Spleen (tissue), 7 donors: Measurements from ENCODE around the gene EIF2AK3.

Experiments
- CTCF ChIP-seq, 11 experiments: fragments of 200-600 bp in 7 of 11; fragments of 450-650 bp in 4 of 11; sonication (generic) in 4 of 11; IDR thresholded peaks in 8 of 11; conservative IDR thresholded peaks in 3 of 11; 1 replicate in 7 of 11; 2 replicates in 4 of 11; pipeline versions ENCODE4 v1.4.0 to v1.8.0; 2016 to 2021; ENCODE audit warnings: antibody characterized with exemption in 11 of 11, inconsistent platforms in 4 of 11, mild to moderate bottlenecking in 1 of 11
- POLR2A ChIP-seq, 3 donors: fragments of 450-650 bp; IDR thresholded peaks; one replicate each; pipeline ENCODE4 v1.5.1; 2017; ENCODE audit warnings: antibody characterized with exemption in 3 of 3, mild to moderate bottlenecking in 1 of 3
- POLR2AphosphoS5 ChIP-seq, 3 donors: sonication (generic); formaldehyde crosslinking; IDR thresholded peaks; one replicate each; pipeline ENCODE4 v1.5.1; 2017; ENCODE audit warnings: antibody characterized with exemption in 3 of 3
- donor health status: DM: no; HTN: no; CAD: no; lungs with moderate emphysema.
- donor health status: DM: no; HTN: no; CAD: no.
- donor health status: DM: no; HTN: no; CAD: no.

- TF ChIP-seq POLR2AphosphoS5 (IDR thresholded peaks at IDR 0.05) (no peak), CTCF (IDR thresholded peaks at IDR 0.05 in 8 of 11, conservative IDR thresholded peaks at IDR 0.05 in 3 of 11) (no peak), POLR2A (IDR thresholded peaks at IDR 0.05) (no peak)
Measured at GRCh38 chr2:88560619-88561307, 66.5 kb downstream of the EIF2AK3 start.
